Fibroblast of lung (primary cell): Measurements from ENCODE around the gene ZNF829. TPM values are rescaled to one million over a fixed set of nuclear protein-coding genes. Genes with fewer than 3 reads are reported as not detected.

Experiments
- DNase-seq, 2 donors: peaks; one replicate each; pipeline versions ENCODE4 v3.0.0 to v3.0.0-alpha.2; 2010; ENCODE audit warnings: low read depth in 2 of 2
- H2AFZ ChIP-seq: 2 replicates; pipeline ENCODE4 v1.5.1; 2012; ENCODE audit warnings: low read length, control low read depth, inconsistent platforms
- H3K27ac ChIP-seq: 2 replicates; pipeline ENCODE4 v1.5.1; 2011; ENCODE audit warnings: low read length, control low read depth; ENCODE audit not compliant: insufficient read depth
- H3K27me3 ChIP-seq: 2 replicates; pipeline ENCODE4 v1.5.1; 2011; ENCODE audit warnings: mild to moderate bottlenecking, low read length; ENCODE audit not compliant: control insufficient read depth, insufficient read depth
- H3K36me3 ChIP-seq: 2 replicates; pipeline ENCODE4 v1.5.1; 2011; ENCODE audit warnings: low read length; ENCODE audit not compliant: control insufficient read depth, insufficient read depth
- H3K4me1 ChIP-seq: 2 replicates; pipeline ENCODE4 v1.5.1; 2011; ENCODE audit warnings: low read length; ENCODE audit not compliant: control insufficient read depth, insufficient read depth; ENCODE audit errors: extremely low read depth
- H3K4me2 ChIP-seq: 2 replicates; pipeline ENCODE4 v1.5.1; 2011; ENCODE audit warnings: low read length, control low read depth; ENCODE audit not compliant: insufficient read depth; ENCODE audit errors: extremely low read depth
- H3K4me3 ChIP-seq, 4 experiments: fragments of 200-600 bp in 1 of 4; sonication (generic) in 1 of 4; replicated peaks in 1 of 4; 2 replicates each; pipeline ENCODE4 v1.5.1; 2011 to 2016; ENCODE audit warnings: low read length in 4 of 4, low read depth in 3 of 4, mild to moderate bottlenecking in 3 of 4, control low read depth in 2 of 4, inconsistent platforms in 1 of 4, mixed read lengths in 1 of 4; ENCODE audit not compliant: insufficient read depth in 1 of 4; ENCODE audit errors: control extremely low read depth in 1 of 4
- H3K79me2 ChIP-seq: 2 replicates; pipeline ENCODE4 v1.5.1; 2012; ENCODE audit warnings: mild to moderate bottlenecking, low read length, inconsistent platforms; ENCODE audit not compliant: control insufficient read depth, insufficient read depth
- H3K9ac ChIP-seq: 2 replicates; pipeline ENCODE4 v1.5.1; 2011; ENCODE audit warnings: mild to moderate bottlenecking, low read length, control low read depth; ENCODE audit not compliant: insufficient read depth
- H3K9me3 ChIP-seq: 2 replicates; pipeline ENCODE4 v1.5.1; 2012; ENCODE audit warnings: low read depth, low read length; ENCODE audit not compliant: control insufficient read depth, insufficient read depth
- H4K20me1 ChIP-seq: 2 replicates; pipeline ENCODE4 v1.5.1; 2011; ENCODE audit warnings: low read length; ENCODE audit not compliant: control insufficient read depth, insufficient read depth; ENCODE audit errors: extremely low read depth
- EZH2 ChIP-seq: IDR thresholded peaks from 2 replicates; pipeline ENCODE4 v1.5.1; 2012; ENCODE audit warnings: low read length, control low read depth, mild to moderate bottlenecking; ENCODE audit errors: missing control alignments
- polyA plus RNA-seq, 2 donors: library from polyadenylated mRNA; depleted of rRNA in 1 of 2; stranded (reverse) in 1 of 2; unstranded in 1 of 2; fragments of >200 nt; gene quantifications; 2 replicates each; pipeline ENCODE4 v1.2.1, GENCODE V29; 2011 to 2012; ENCODE audit warnings: missing spikeins in 1 of 2
- total RNA-seq: library from RNA; depleted of rRNA; stranded (reverse); fragments of >200 nt; gene quantifications from 2 replicates; pipeline ENCODE4 v1.2.1, GENCODE V29; 2014
- TF ChIP-seq, protein P1 (sequence below), 2 donors: IDR thresholded peaks in 1 of 2; conservative IDR thresholded peaks in 1 of 2; 1 replicate in 1 of 2; 2 replicates in 1 of 2; pipeline ENCODE4 v1.5.1; 2011 to 2012; ENCODE audit warnings: low read length in 2 of 2, control low read depth in 1 of 2, inconsistent platforms in 1 of 2, low read depth in 1 of 2, mild to moderate bottlenecking in 1 of 2

The ZNF829 gene
- total and polyA plus RNA-seq, 2 donors (not counting 1 experiment from before 2014, with no cell fraction given), result 2.3 to 2.5 TPM

GRCh38 chr19:36950335-36951119, 34.4 kb upstream of the ZNF829 start:
- Histone ChIP-seq H3K27ac (no peak overlapping the region), H3K79me2 (no peaks in the 10 kb centered on the region), H2AFZ (no peak overlapping the region), H3K36me3 (no peaks in the 10 kb centered on the region), H4K20me1 (no peaks in the 10 kb centered on the region), H3K9ac (no peak overlapping the region), H3K4me3 (no peak overlapping the region), H3K27me3 (no peaks in the 10 kb centered on the region), H3K9me3 (peaks cover 3% of the 10 kb centered on the region), H3K4me2 (no peak overlapping the region), H3K4me1 (no peaks in the 10 kb centered on the region)
- DNase-seq, result no peak
- no peak for TF ChIP-seq EZH2
- TF ChIP-seq, protein P1, sequence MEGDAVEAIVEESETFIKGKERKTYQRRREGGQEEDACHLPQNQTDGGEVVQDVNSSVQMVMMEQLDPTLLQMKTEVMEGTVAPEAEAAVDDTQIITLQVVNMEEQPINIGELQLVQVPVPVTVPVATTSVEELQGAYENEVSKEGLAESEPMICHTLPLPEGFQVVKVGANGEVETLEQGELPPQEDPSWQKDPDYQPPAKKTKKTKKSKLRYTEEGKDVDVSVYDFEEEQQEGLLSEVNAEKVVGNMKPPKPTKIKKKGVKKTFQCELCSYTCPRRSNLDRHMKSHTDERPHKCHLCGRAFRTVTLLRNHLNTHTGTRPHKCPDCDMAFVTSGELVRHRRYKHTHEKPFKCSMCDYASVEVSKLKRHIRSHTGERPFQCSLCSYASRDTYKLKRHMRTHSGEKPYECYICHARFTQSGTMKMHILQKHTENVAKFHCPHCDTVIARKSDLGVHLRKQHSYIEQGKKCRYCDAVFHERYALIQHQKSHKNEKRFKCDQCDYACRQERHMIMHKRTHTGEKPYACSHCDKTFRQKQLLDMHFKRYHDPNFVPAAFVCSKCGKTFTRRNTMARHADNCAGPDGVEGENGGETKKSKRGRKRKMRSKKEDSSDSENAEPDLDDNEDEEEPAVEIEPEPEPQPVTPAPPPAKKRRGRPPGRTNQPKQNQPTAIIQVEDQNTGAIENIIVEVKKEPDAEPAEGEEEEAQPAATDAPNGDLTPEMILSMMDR (conservative IDR thresholded peaks at IDR 0.05 in 1 of 2, IDR thresholded peaks at IDR 0.05 in 1 of 2; ENCODE audit: low read depth in 1 of 2, low read length in 2 of 2), result no peak

DNA sequence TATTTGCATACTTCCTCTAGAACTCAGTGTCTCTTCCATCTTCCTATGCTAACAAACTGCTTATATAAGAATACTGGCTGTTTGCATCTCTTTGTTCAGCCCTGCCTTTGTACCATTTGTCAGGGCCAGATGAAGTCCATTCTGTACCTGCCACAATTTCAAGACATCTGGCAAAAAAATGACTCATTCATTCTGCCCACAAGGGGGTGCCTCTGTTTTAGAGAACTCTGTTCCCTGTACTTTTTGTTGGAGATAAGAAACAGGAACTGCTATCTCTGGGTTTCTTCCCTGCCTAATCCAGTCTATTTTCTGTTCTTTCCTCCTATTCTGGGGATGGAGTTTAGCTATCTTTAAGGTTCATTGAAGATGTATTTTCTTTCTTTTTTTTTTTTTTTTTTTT, 23.1 kb upstream of the ZNF829 start:
- Histone ChIP-seq H3K36me3 (peaks cover 3% of the 10 kb centered on the region), H3K4me3 (no peak overlapping the region)
- TF ChIP-seq, protein P1 (conservative IDR thresholded peaks at IDR 0.05 in 1 of 2, IDR thresholded peaks at IDR 0.05 in 1 of 2; ENCODE audit: low read depth in 1 of 2, low read length in 2 of 2), result no peak
- TF ChIP-seq EZH2, result no peak

GRCh38 chr19:36931684-36932083, 15.6 kb upstream of the ZNF829 start:
- no peaks in the 10 kb centered on the region for H3K79me2 ChIP-seq
- no peak overlapping the region for H3K4me3 ChIP-seq
- peaks cover under 1% of the 10 kb centered on the region for H3K36me3 ChIP-seq
- no peaks in the 10 kb centered on the region for H3K4me1 ChIP-seq
- H2AFZ ChIP-seq, result no peak overlapping the region
- no peaks in the 10 kb centered on the region for H3K9me3 ChIP-seq
- no peak for DNase-seq
- H3K4me2 ChIP-seq, result no peak overlapping the region
- no peak for TF ChIP-seq EZH2
- TF ChIP-seq, protein P1 (conservative IDR thresholded peaks at IDR 0.05 in 1 of 2, IDR thresholded peaks at IDR 0.05 in 1 of 2; ENCODE audit: low read depth in 1 of 2, low read length in 2 of 2), result no peak
- no peak overlapping the region for H3K9ac ChIP-seq
- no peaks in the 10 kb centered on the region for H3K27me3 ChIP-seq
- no peak overlapping the region for H3K27ac ChIP-seq
- H4K20me1 ChIP-seq, result no peaks in the 10 kb centered on the region

More for the DNA sequence above, 23.1 kb upstream of the ZNF829 start:
- H4K20me1 ChIP-seq, result no peaks in the 10 kb centered on the region
- no peaks in the 10 kb centered on the region for H3K4me1 ChIP-seq
- no peak for DNase-seq
- no peaks in the 10 kb centered on the region for H3K79me2 ChIP-seq
- H3K27ac ChIP-seq, result no peak overlapping the region
- no peak overlapping the region for H3K4me2 ChIP-seq
- no peaks in the 10 kb centered on the region for H3K27me3 ChIP-seq
- H2AFZ ChIP-seq, result no peak overlapping the region
- H3K9ac ChIP-seq, result no peak overlapping the region
- H3K9me3 ChIP-seq, result no peaks in the 10 kb centered on the region
